ENCODE results near the gene SBF2.
"Not testable (repeated sequence)": the region's sequence is repeated elsewhere in the genome, so short reads cannot be mapped to it uniquely, and the experiment has no call there.

DNA sequence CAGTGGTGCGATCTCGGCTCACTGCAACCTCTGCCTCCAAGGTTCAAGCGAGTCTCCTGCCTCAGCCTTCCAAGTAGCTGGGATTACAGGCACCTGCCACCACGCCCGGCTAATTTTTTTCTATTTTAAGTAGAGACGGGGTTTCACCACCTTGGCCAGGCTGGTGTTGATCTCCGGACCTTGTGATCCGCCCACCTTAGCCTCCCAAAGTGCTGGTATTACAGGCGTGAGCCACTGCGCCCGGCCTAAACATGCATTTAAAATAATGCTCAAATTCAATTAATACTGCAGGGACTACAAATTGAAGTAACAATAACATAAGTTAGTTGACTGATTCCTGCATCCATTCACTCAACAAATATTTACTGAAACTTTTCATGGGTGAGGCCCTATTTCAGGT is 354.9 kb downstream of the SBF2 start:
- TF ChIP-seq, protein P1, sequence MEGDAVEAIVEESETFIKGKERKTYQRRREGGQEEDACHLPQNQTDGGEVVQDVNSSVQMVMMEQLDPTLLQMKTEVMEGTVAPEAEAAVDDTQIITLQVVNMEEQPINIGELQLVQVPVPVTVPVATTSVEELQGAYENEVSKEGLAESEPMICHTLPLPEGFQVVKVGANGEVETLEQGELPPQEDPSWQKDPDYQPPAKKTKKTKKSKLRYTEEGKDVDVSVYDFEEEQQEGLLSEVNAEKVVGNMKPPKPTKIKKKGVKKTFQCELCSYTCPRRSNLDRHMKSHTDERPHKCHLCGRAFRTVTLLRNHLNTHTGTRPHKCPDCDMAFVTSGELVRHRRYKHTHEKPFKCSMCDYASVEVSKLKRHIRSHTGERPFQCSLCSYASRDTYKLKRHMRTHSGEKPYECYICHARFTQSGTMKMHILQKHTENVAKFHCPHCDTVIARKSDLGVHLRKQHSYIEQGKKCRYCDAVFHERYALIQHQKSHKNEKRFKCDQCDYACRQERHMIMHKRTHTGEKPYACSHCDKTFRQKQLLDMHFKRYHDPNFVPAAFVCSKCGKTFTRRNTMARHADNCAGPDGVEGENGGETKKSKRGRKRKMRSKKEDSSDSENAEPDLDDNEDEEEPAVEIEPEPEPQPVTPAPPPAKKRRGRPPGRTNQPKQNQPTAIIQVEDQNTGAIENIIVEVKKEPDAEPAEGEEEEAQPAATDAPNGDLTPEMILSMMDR (IDR thresholded peaks at IDR 0.05; ENCODE audit: low read depth, low read length) = not testable (repeated sequence)
- not testable (repeated sequence) for TF ChIP-seq EZH2phosphoT487 (IDR thresholded peaks at IDR 0.05; ENCODE audit: low read depth)
